ENCODE measurements around the gene LRP11. TPM values are rescaled to one million over a fixed set of nuclear protein-coding genes. Genes with fewer than 3 reads are reported as not detected.
"Not testable (repeated sequence)": the region's sequence is repeated elsewhere in the genome, so short reads cannot be mapped to it uniquely, and the experiment has no call there.

The LRP11 gene
- total RNA-seq, 2 donors from 2014 or later: 21.9 to 22.2 TPM

- DNase-seq: no peak
- ATAC-seq: no peak
- intact Hi-C loops (cut with DNase I, micrococcal nuclease): no loop called here
Observed at GRCh38 chr6:149881066-149881766, 17.1 kb upstream of the LRP11 start.

- DNase-seq (no peak), ATAC-seq (no peak)
- intact Hi-C loops (cut with DNase I, micrococcal nuclease): no loop called here
Observed at GRCh38 chr6:149877659-149878058, 13.5 kb upstream of the LRP11 start.

- DNase-seq (no peak), ATAC-seq (no peak)
- intact Hi-C loops (cut with DNase I, micrococcal nuclease): no loop called here
Observed at GRCh38 chr6:149876241-149876933, 12.2 kb upstream of the LRP11 start.

GRCh38 chr6:149872233-149872632 lies 8.1 kb upstream of the LRP11 start:
- ATAC-seq: no peak
- intact Hi-C loops (cut with DNase I, micrococcal nuclease): no loop called here
- DNase-seq: no peak

- ATAC-seq (no peak), DNase-seq (no peak)
- intact Hi-C loops (cut with DNase I, micrococcal nuclease): no loop called here
Observed at GRCh38 chr6:149871182-149871581, 7.0 kb upstream of the LRP11 start.

- intact Hi-C loops (cut with DNase I, micrococcal nuclease): no loop called here
- DNase-seq (no peak), ATAC-seq (no peak)
Observed at GRCh38 chr6:149869275-149869892, 5.2 kb upstream of the LRP11 start.

- intact Hi-C loops (cut with DNase I, micrococcal nuclease): no loop called here
- DNase-seq (no peak), ATAC-seq (no peak)
Observed at GRCh38 chr6:149867876-149868640, 3.9 kb upstream of the LRP11 start.

- intact Hi-C loops (cut with DNase I, micrococcal nuclease): no loop called here
- ATAC-seq: peak; percentile 46
- peak in 1 of 2 donors; percentile 20 for DNase-seq
Observed at GRCh38 chr6:149864578-149865535, 698 bp upstream of the LRP11 start.

GRCh38 chr6:149862922-149863697 lies 1.0 kb downstream of the LRP11 start:
- ATAC-seq (peak; percentile 55), DNase-seq (peak; percentile 64 to 74)
- intact Hi-C loops (cut with DNase I, micrococcal nuclease): no loop called here

GRCh38 chr6:149862424-149862738 lies 1.8 kb downstream of the LRP11 start:
- ATAC-seq; DNase-seq; intact Hi-C loops (cut with DNase I, micrococcal nuclease): not testable (repeated sequence)

- no peak for DNase-seq
Observed at GRCh38 chr6:149861603-149862423, 2.3 kb downstream of the LRP11 start.

GRCh38 chr6:149860834-149861602 lies 3.1 kb downstream of the LRP11 start:
- no peak for ATAC-seq

More at GRCh38 chr6:149861603-149862423, 2.3 kb downstream of the LRP11 start:
- intact Hi-C loops (cut with DNase I, micrococcal nuclease): no loop called here
- no peak for ATAC-seq

GRCh38 chr6:149860513-149860833 lies 3.7 kb downstream of the LRP11 start:
- DNase-seq (no peak), ATAC-seq (no peak)
- intact Hi-C loops (cut with DNase I, micrococcal nuclease): no loop called here

More at GRCh38 chr6:149860834-149861602, 3.1 kb downstream of the LRP11 start:
- intact Hi-C loops (cut with DNase I, micrococcal nuclease): no loop called here
- DNase-seq: no peak

GRCh38 chr6:149859938-149860337 lies 4.2 kb downstream of the LRP11 start:
- intact Hi-C loops (cut with DNase I, micrococcal nuclease): no loop called here
- ATAC-seq (no peak), DNase-seq (no peak)

GRCh38 chr6:149859368-149859767 lies 4.8 kb downstream of the LRP11 start:
- ATAC-seq (no peak), DNase-seq (no peak)
- intact Hi-C loops (cut with DNase I, micrococcal nuclease): no loop called here

GRCh38 chr6:149857541-149857940 lies 6.6 kb downstream of the LRP11 start:
- DNase-seq: no peak
- intact Hi-C loops (cut with DNase I, micrococcal nuclease): no loop called here
- ATAC-seq: no peak
